Activated T-cell treated with anti-CD3 and anti-CD28 coated beads for 4 hours (primary cell): ENCODE results near the gene ZNF141.
"Not testable (repeated sequence)": the region's sequence is repeated elsewhere in the genome, so short reads cannot be mapped to it uniquely, and the experiment has no call there.

ENCODE experiments used
- DNase-seq: peaks from one replicate; pipeline ENCODE4 v3.0.0-alpha.2; 2020

The ZNF141 gene

GRCh38 chr4:337143-337931 is at the start of gene ZNF141:
Gene ZNF141, plus strand, starts transcription at chr4:337814. Its CDS starts 170 bp downstream, at chr4:337984.
- peak; percentile 81 for DNase-seq

GRCh38 chr4:288891-289290 is 48.7 kb upstream of the ZNF141 start:
- DNase-seq, result no peak

GRCh38 chr4:294732-295131 is 42.9 kb upstream of the ZNF141 start:
- no peak for DNase-seq

- no peak for DNase-seq
Measured at GRCh38 chr4:302381-302780, 35.2 kb upstream of the ZNF141 start.

- not testable (repeated sequence) for DNase-seq
Measured at GRCh38 chr4:304516-304915, 33.1 kb upstream of the ZNF141 start.

- DNase-seq, result no peak
Measured at GRCh38 chr4:304969-305680, 32.5 kb upstream of the ZNF141 start, which contains the start of gene ZNF732. Gene ZNF732, minus strand, starts transcription at chr4:305474. Its CDS starts 164 bp downstream, at chr4:305310.

GRCh38 chr4:306551-306961 is 31.1 kb upstream of the ZNF141 start:
- DNase-seq, result no peak

- no peak for DNase-seq
Measured at GRCh38 chr4:309807-310206, 27.8 kb upstream of the ZNF141 start.

GRCh38 chr4:314296-314903 is 23.2 kb upstream of the ZNF141 start:
- no peak for DNase-seq

GRCh38 chr4:328729-329128 is 8.9 kb upstream of the ZNF141 start:
- no peak for DNase-seq

- no peak for DNase-seq
Measured at GRCh38 chr4:335515-335914, 2.1 kb upstream of the ZNF141 start.

- DNase-seq, result no peak
Measured at GRCh38 chr4:336099-336892, 1.3 kb upstream of the ZNF141 start.

GRCh38 chr4:336893-337142 is 796 bp upstream of the ZNF141 start:
- no peak for DNase-seq

GRCh38 chr4:337932-338758 is 531 bp downstream of the ZNF141 start:
- DNase-seq, result peak; percentile 46

- no peak for DNase-seq
Measured at GRCh38 chr4:338759-339097, 1.1 kb downstream of the ZNF141 start.

- DNase-seq, result no peak
Measured at GRCh38 chr4:340011-340410, 2.4 kb downstream of the ZNF141 start.

GRCh38 chr4:373062-373839 is 35.6 kb downstream of the ZNF141 start:
- DNase-seq, result no peak

- no peak for DNase-seq
Measured at GRCh38 chr4:374298-375160, 36.9 kb downstream of the ZNF141 start.

- no peak for DNase-seq
Measured at GRCh38 chr4:384311-385010, 46.8 kb downstream of the ZNF141 start.
